HG03025 (cell line): ENCODE measurements around the gene MPP3.
"Not testable (repeated sequence)": the region's sequence is repeated elsewhere in the genome, so short reads cannot be mapped to it uniquely, and the experiment has no call there.

Experiments
- ATAC-seq: cut with Tn5 transposase; IDR thresholded peaks from one replicate; pipeline ENCODE4 v1.9.1; 2021; ENCODE audit warnings: mild to moderate bottlenecking, moderate library complexity; ENCODE audit not compliant: unreplicated experiment, low FRiP score

The MPP3 gene

DNA sequence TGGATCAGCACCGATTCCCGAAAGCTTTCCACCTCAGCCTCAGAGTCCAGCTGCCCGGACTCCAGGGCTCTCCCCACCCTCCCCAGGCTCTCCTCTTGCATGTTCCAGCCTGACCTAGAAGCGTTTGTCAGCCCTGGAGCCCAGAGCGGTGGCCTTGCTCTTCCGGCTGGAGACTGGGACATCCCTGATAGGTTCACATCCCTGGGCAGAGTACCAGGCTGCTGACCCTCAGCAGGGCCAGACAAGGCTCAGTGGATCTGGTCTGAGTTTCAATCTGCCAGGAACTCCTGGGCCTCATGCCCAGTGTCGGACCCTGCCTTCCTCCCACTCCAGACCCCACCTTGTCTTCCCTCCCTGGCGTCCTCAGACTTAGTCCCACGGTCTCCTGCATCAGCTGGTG is 29.0 kb upstream of the MPP3 start:
- ATAC-seq = no peak

DNA sequence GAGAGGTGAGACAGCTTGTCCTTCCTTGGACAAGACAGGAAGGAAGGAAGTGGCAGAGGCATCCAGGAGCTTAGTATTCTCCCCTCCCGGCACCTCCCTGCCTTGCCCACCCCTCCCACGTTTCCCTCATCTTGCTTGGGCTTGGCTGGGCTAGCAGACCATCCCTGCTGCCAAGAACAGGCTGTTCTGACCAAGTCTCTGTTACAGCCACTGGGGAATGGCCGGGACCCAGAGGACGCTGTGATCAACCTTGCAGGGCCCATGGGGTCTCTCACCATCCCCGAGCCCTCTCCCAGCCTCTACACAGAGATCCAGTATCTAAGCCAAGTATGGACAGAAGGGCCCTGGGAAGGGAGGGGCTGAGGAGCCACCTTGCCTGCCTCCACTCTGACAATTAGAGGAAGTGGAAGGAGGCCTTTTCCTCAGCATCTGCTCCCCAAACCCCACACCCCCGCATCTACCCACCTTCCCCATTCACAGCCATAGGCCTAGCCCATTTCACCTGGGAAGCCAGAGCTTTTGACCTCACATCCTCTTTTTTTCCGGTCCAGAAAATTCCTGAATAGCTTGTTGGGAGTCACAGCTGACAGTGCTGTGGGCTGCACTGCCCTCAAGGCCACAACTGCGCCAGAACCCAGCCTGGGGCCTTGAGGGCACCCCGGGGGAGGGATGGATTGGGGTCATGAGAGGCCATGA is 28.1 kb upstream of the MPP3 start:
- ATAC-seq = no peak

DNA sequence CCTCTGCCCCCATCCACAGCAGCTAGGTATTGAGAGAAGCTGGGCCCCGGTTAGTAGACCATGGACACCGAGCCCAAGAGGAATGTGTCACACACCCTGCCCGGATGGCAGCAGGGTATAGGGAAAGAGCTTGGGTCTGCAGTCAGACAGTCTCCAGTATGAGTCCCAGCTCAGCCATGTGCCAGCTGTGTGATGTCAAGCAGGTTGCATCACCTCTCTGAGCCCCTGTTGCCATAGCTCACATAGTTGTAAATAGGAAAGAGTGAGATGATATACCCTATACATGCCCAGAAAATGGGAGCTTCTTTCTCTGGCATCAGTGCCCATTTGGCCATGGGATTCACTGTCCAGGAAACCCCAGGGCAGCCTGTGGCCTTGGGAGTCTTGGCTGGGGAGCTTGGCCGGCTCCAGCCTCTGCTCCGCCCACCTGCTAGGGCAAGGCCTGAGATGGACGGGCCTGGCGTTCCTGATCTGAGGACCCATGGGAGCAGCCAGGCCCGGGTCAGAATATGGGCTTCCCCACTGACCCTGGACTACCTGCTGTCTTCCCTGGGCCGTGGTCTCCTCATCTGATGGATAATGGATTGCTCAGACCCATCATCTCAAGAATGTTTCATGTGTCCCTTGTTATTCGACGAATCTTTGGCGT is 27.3 kb upstream of the MPP3 start:
- no peak for ATAC-seq

- no peak for ATAC-seq
Measured at GRCh38 chr17:43857957-43858600, 25.1 kb upstream of the MPP3 start.

DNA sequence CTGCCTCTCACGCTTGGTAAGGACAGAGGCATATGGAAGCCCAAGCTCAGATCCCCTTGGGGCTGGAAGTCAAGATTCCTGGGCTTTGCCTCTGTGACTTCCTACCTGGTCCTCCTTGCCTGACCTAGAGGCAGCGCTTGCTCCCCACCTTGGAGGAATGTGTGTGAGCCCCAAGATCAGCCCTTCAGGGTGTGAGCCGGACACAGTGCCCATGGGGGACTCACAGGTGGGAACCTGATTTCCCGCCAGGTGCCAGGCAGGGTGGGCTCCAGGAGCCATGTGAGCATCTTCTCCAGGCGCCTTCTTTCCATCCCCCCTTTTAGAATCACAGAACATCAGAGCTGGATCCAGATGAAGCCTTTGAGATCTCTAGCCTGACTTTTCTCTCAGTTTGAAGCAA is 24.2 kb upstream of the MPP3 start:
- ATAC-seq = no peak

DNA sequence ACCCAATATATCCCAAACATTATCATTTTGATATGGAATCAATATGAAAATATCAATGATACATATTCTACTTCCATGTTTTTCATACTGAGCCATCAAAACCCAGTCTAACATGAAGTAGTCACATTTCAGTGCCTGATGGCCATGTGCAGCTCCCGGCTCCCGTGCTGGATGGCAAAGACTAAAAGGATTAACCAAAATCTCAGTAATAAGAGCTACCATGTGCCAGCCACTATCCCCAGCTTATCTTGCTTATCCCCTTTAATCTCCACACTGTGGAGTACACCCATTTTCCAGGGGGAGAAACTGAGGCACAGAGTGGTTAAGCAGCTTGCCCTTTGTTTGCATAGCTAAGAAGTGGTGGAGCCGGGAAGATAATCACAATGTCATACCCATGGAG is 23.2 kb upstream of the MPP3 start:
- no peak for ATAC-seq

DNA sequence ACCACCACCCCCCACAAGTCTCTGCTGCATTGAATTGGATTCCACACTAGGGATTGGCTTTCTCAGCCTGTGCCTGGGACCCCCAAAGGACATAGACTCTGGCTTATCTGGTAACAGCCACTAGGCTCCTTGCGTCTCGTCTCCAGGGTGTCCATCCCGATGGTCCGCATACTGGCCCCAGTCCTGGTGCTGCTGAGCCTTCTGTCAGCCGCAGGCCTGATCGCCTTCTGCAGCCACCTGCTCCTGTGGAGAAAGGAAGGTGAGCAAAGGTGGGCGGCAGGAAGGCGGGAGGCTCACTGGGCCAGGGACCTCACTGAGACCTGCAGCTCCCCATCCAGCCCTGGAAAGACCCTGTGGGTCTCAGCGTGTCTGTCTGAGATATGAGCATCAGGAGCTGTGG is 22.1 kb upstream of the MPP3 start:
- ATAC-seq = no peak

GRCh38 chr17:43854498-43854897 is 21.6 kb upstream of the MPP3 start:
- ATAC-seq = no peak

GRCh38 chr17:43853546-43853945 is 20.6 kb upstream of the MPP3 start:
- ATAC-seq = no peak

DNA sequence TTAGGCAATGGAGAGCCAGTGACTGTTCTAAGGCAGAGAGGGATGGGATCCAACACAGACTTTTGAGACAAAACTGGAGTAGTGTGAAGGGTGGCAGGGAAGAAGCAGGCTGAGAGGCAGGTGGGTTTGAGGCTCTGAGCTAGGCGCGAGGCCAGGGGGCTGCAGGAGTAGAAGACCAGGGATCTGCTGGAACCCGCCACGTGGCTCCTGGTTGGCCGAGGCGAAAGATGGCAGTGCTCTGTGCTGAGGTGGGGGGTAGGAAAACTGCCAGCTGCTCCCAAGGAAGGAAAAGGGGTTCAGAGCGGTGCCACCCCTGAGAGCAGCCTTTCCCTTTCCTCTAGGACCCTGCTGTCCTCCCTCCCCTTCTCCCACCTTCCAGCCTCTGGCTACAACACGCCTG is 19.6 kb upstream of the MPP3 start:
- no peak for ATAC-seq

GRCh38 chr17:43849116-43849515 is 16.2 kb upstream of the MPP3 start:
- no peak for ATAC-seq

DNA sequence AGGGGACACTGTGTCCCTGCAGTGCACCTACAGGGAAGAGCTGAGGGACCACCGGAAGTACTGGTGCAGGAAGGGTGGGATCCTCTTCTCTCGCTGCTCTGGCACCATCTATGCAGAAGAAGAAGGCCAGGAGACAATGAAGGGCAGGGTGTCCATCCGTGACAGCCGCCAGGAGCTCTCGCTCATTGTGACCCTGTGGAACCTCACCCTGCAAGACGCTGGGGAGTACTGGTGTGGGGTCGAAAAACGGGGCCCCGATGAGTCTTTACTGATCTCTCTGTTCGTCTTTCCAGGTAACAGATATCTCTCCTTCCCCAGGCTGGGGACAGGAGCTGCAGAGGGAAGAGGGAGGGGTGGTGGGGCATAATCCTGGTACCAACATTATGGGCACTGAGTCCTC is 15.7 kb upstream of the MPP3 start:
- no peak for ATAC-seq

- ATAC-seq = no peak
Measured at GRCh38 chr17:43846963-43847371, 14.0 kb upstream of the MPP3 start, which contains the start of gene CD300LG. Gene CD300LG (plus strand): TSS chr17:43847176. CDS start chr17:43847217, 41 bp downstream.

- ATAC-seq = no peak
Measured at GRCh38 chr17:43846221-43846712, 13.3 kb upstream of the MPP3 start.

- ATAC-seq = no peak
Measured at GRCh38 chr17:43845766-43846165, 12.8 kb upstream of the MPP3 start.

- no peak for ATAC-seq
Measured at GRCh38 chr17:43844241-43844640, 11.3 kb upstream of the MPP3 start.

- ATAC-seq = no peak
Measured at GRCh38 chr17:43842975-43843325, 10.0 kb upstream of the MPP3 start.

- ATAC-seq = not testable (repeated sequence)
Measured at GRCh38 chr17:43842091-43842974, 9.4 kb upstream of the MPP3 start.

- no peak for ATAC-seq
Measured at GRCh38 chr17:43841282-43841681, 8.3 kb upstream of the MPP3 start.

GRCh38 chr17:43840814-43841213 is 7.9 kb upstream of the MPP3 start:
- no peak for ATAC-seq

DNA sequence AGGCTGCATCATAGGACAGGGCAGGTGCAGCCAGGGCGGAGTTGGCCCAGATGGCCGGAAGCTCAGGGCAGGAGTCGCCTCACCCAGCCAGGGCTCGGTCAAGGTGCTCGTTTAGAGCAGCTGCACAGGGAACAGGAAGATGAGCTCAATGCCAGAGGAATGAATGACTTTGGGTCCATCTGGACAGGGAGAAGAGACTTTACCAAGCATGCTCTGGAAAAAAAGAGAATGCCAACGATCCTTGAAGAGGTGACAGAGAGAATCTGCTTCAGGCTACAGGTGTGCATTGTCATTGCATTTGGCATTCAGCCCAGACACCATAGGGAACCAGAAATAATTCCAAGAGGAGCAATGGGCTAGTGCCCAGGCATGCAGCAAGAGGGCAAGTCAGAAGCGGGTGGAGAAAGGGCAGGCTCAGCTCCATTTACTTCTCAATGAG is 6.7 kb upstream of the MPP3 start:
- ATAC-seq = no peak
